Endothelial cell of umbilical vein (primary cell): ENCODE data around the gene UBE3B. TPM values are rescaled to one million over a fixed set of nuclear protein-coding genes. Genes with fewer than 3 reads are reported as not detected.

Experiments
- BruUV-seq: library from RNA; stranded (reverse); fragments of 400-500 nt; replicated peaks from 2 replicates; lab custom pipeline; 2021; lab: Mats Ljungman, UMichigan
- CTCF ChIA-PET: fragments of 300-600, 350-600 bp; sonication (Branson Sonifier 250); formaldehyde crosslinking; loops from one replicate; lab custom pipeline; 2021; ENCODE audit warnings: antibody characterized with exemption, inconsistent platforms; lab: Charles Lee
- POLR2A ChIA-PET: fragments of 300-600, 350-600 bp; sonication (Branson Sonifier 250); formaldehyde crosslinking; loops from one replicate; lab custom pipeline; 2021; ENCODE audit warnings: antibody characterized with exemption, inconsistent platforms; lab: Charles Lee
- DNase-seq: peaks from one replicate; pipeline ENCODE4 v3.0.0-alpha.2; 2011; ENCODE audit warnings: low read depth, low spot score
- FAIRE-seq: peaks from 2 replicates; lab custom pipeline; 2011; peaks lifted over from hg19 to GRCh38; lab: Jason Lieb, UNC
- H2AFZ ChIP-seq: 2 replicates; pipeline ENCODE4 v1.6.0; 2012; ENCODE audit warnings: low read depth, low read length, control low read depth, inconsistent platforms
- H3K27ac ChIP-seq: 2 replicates; pipeline ENCODE4 v1.5.1; 2011; ENCODE audit warnings: low read depth, mild to moderate bottlenecking, control low read depth, low read length, moderate library complexity; ENCODE audit not compliant: insufficient read depth
- H3K27me3 ChIP-seq, 2 experiments: 2 replicates each; pipeline versions ENCODE4 v1.6.0 to v1.6.1; 2011; ENCODE audit warnings: low read length in 2 of 2, mixed read lengths in 1 of 2; ENCODE audit not compliant: control insufficient read depth in 2 of 2, insufficient read depth in 2 of 2
- H3K36me3 ChIP-seq, 2 experiments: 2 replicates in 1 of 2; 3 replicates in 1 of 2; pipeline ENCODE4 v1.5.1; 2011; ENCODE audit warnings: low read length in 2 of 2, mild to moderate bottlenecking in 1 of 2, moderate library complexity in 1 of 2; ENCODE audit not compliant: control insufficient read depth in 2 of 2, insufficient read depth in 2 of 2; ENCODE audit errors: extremely low read depth in 1 of 2
- H3K4me1 ChIP-seq: 3 replicates; pipeline ENCODE4 v1.5.1; 2011; ENCODE audit warnings: mild to moderate bottlenecking, low read length; ENCODE audit not compliant: control insufficient read depth, insufficient read depth; ENCODE audit errors: extremely low read depth
- H3K4me2 ChIP-seq: 2 replicates; pipeline ENCODE4 v1.6.1; 2011; ENCODE audit warnings: low read length, control low read depth, mixed read lengths; ENCODE audit not compliant: insufficient read depth
- H3K4me3 ChIP-seq, 3 experiments: fragments of 200-600 bp in 1 of 3; sonication (generic), shearing (Covaris generic) in 1 of 3; replicated peaks in 1 of 3; 2 replicates each; pipeline ENCODE4 v1.5.1; 2011 to 2016; ENCODE audit warnings: control low read depth in 3 of 3, low read length in 3 of 3, mild to moderate bottlenecking in 2 of 3, inconsistent platforms in 1 of 3, low read depth in 1 of 3, moderate library complexity in 1 of 3; ENCODE audit not compliant: insufficient read depth in 1 of 3
- H3K79me2 ChIP-seq: 2 replicates; pipeline ENCODE4 v1.6.0; 2012; ENCODE audit warnings: low read length, inconsistent platforms; ENCODE audit not compliant: control insufficient read depth, insufficient read depth
- H3K9ac ChIP-seq: replicated peaks from 2 replicates; pipeline ENCODE3; 2011; ENCODE audit warnings: low read length, control low read depth; ENCODE audit not compliant: insufficient read depth; ENCODE audit errors: extremely low read depth
- H3K9me1 ChIP-seq: replicated peaks from 3 replicates; pipeline ENCODE4 v1.6.0; 2011; ENCODE audit warnings: mild to moderate bottlenecking, low read length; ENCODE audit not compliant: control insufficient read depth, insufficient read depth; ENCODE audit errors: extremely low read depth
- H3K9me3 ChIP-seq: replicated peaks from 2 replicates; pipeline ENCODE4 v1.5.1; 2012; ENCODE audit warnings: low read length, inconsistent platforms; ENCODE audit not compliant: control insufficient read depth, insufficient read depth
- H4K20me1 ChIP-seq: replicated peaks from 2 replicates; pipeline ENCODE3; 2011; ENCODE audit warnings: mild to moderate bottlenecking, low read length; ENCODE audit not compliant: control insufficient read depth, insufficient read depth; ENCODE audit errors: extremely low read depth
- CTCF ChIP-seq, 2 donors: IDR thresholded peaks; 1 replicate in 1 of 2; 2 replicates in 1 of 2; pipeline ENCODE4 v1.5.1; 2011; ENCODE audit warnings: low read length in 2 of 2, mild to moderate bottlenecking in 2 of 2, moderate library complexity in 2 of 2, control low read depth in 1 of 2, inconsistent platforms in 1 of 2, low read depth in 1 of 2; ENCODE audit not compliant: insufficient read depth in 1 of 2; ENCODE audit errors: extremely low read depth in 1 of 2
- EZH2 ChIP-seq: IDR thresholded peaks from 2 replicates; pipeline ENCODE4 v1.6.1; 2012; ENCODE audit warnings: borderline replicate concordance, low read depth, mild to moderate bottlenecking, moderate library complexity, low read length, inconsistent platforms; ENCODE audit not compliant: severe bottlenecking
- FOS ChIP-seq: IDR thresholded peaks from 2 replicates; pipeline ENCODE4 v1.6.1; 2011; ENCODE audit warnings: mild to moderate bottlenecking, low read length, moderate library complexity, borderline replicate concordance; ENCODE audit not compliant: insufficient read depth
- GATA2 ChIP-seq: IDR thresholded peaks from 2 replicates; pipeline ENCODE4 v1.7.0; 2011; ENCODE audit warnings: low read depth, mild to moderate bottlenecking, moderate library complexity, mixed read lengths, low read length; ENCODE audit not compliant: insufficient read length, insufficient read depth
- JUN ChIP-seq: IDR thresholded peaks from 2 replicates; pipeline ENCODE4 v1.6.1; 2011; ENCODE audit warnings: borderline replicate concordance, low read depth; ENCODE audit not compliant: insufficient read length, insufficient read depth
- MAX ChIP-seq: IDR thresholded peaks from 2 replicates; pipeline ENCODE4 v1.6.1; 2011; ENCODE audit not compliant: insufficient read depth, insufficient read length
- MYC ChIP-seq: IDR thresholded peaks from one replicate; pipeline ENCODE4 v1.6.1; 2011; ENCODE audit warnings: mild to moderate bottlenecking, low read depth, low read length
- POLR2A ChIP-seq: IDR thresholded peaks from 2 replicates; pipeline ENCODE4 v1.6.1; 2012; ENCODE audit warnings: low read depth, mild to moderate bottlenecking, control low read depth, low read length
- POLR2AphosphoS5 ChIP-seq: IDR thresholded peaks from 2 replicates; pipeline ENCODE4 v1.6.1; 2012; ENCODE audit warnings: low read depth, mild to moderate bottlenecking, control low read depth, low read length, moderate library complexity; ENCODE audit not compliant: insufficient read depth
- dilution Hi-C: fragments of 300-500 bp; cut with MboI; formaldehyde crosslinking; loops from one replicate; pipeline ENCODE4 v1.15.0; 2019; ENCODE audit warnings: low sequenced_read_pairs; ENCODE audit not compliant: extremely low pct_ligation_motif_present
- intact Hi-C: fragments of 100-400 bp; cut with micrococcal nuclease; formaldehyde crosslinking; loops from one replicate; pipeline ENCODE4 v1.10.0; 2022
- polyA plus RNA-seq, 4 experiments: library from polyadenylated mRNA; depleted of rRNA in 3 of 4; stranded (reverse) in 3 of 4; unstranded in 1 of 4; fragments of >200 nt; gene quantifications; 2 replicates each; pipeline versions ENCODE4 v1.2.1 to v1.2.3, GENCODE V29; 2011 to 2012; ENCODE audit warnings: missing spikeins in 1 of 4
- total RNA-seq: library from RNA; stranded (reverse); gene quantifications from 2 replicates; pipeline ENCODE4 v1.2.3, GENCODE V29; 2021

The UBE3B gene
- total and polyA plus RNA-seq, 2 donors (not counting 3 experiments of a cell fraction or from before 2014, with no cell fraction given): 24.9 to 40.8 TPM

GRCh38 chr12:109436188-109436560 is 41.3 kb upstream of the UBE3B start:
- H3K27ac ChIP-seq: no peak overlapping the region
- no peak for DNase-seq
- BruUV-seq: no TSS peak
- no peak for FAIRE-seq
- ChIA-PET CTCF (interaction anchor here (1.4 to 2.4 kb wide), 3 partner anchors 8 to 83 kb away, joined by 4 to 17 read pairs (median 7); no protein-coding TSS in a partner anchor), POLR2A (no interaction called here)
- no peaks in the 10 kb centered on the region for H3K9me3 ChIP-seq
- H4K20me1 ChIP-seq: no peaks in the 10 kb centered on the region
- TF ChIP-seq POLR2A (no peak), MAX (no peak), FOS (no peak), CTCF (IDR thresholded peaks at IDR 0.05; ENCODE audit: extremely low read depth in 1 of 2, insufficient read depth in 1 of 2, low read depth in 1 of 2, low read length in 2 of 2) (no peak), EZH2 (no peak), MYC (no peak), GATA2 (no peak), POLR2AphosphoS5 (no peak), JUN (no peak)
- intact Hi-C loops (no loop called here), dilution Hi-C loops (no loop called here)
- no peak overlapping the region for H3K4me2 ChIP-seq
- no peaks in the 10 kb centered on the region for H3K36me3 ChIP-seq
- no peaks in the 10 kb centered on the region for H3K79me2 ChIP-seq
- H3K4me3 ChIP-seq: no peak overlapping the region
- H3K27me3 ChIP-seq: no peaks in the 10 kb centered on the region
- H2AFZ ChIP-seq: no peak overlapping the region
- no peaks in the 10 kb centered on the region for H3K9me1 ChIP-seq
- H3K9ac ChIP-seq: no peak overlapping the region
- peaks cover 5% of the 10 kb centered on the region for H3K4me1 ChIP-seq
